KMS-11 (cell line): ENCODE data around the gene GPRIN3.

Experiments used
- H2AFZ ChIP-seq: fragments of 200-600 bp; sonication (generic); 2 replicates; pipeline ENCODE4 v1.6.1; 2016; ENCODE audit warnings: antibody characterized with exemption, mixed run types, low read depth
- H3K27ac ChIP-seq: fragments of 200-600 bp; sonication (generic); 2 replicates; pipeline ENCODE4 v1.6.1; 2016; ENCODE audit warnings: mild to moderate bottlenecking, mixed run types
- H3K27me3 ChIP-seq: fragments of 200-600 bp; sonication (generic); 2 replicates; pipeline ENCODE4 v1.6.1; 2017; ENCODE audit warnings: mild to moderate bottlenecking, low read depth, mixed run types, moderate library complexity; ENCODE audit not compliant: insufficient read depth
- H3K36me3 ChIP-seq: fragments of 200-600 bp; sonication (generic); 2 replicates; pipeline ENCODE4 v1.6.1; 2017; ENCODE audit warnings: mild to moderate bottlenecking, mixed run types; ENCODE audit not compliant: insufficient read depth
- H3K4me1 ChIP-seq: fragments of 200-600 bp; sonication (generic); 2 replicates; pipeline ENCODE4 v1.6.1; 2016; ENCODE audit warnings: mild to moderate bottlenecking, low read depth, mixed run types; ENCODE audit not compliant: poor library complexity, severe bottlenecking
- H3K4me2 ChIP-seq: fragments of 200-600 bp; sonication (generic); 2 replicates; pipeline ENCODE4 v1.7.0; 2016; ENCODE audit warnings: mild to moderate bottlenecking, mixed run types
- H3K4me3 ChIP-seq: fragments of 200-600 bp; sonication (generic); IDR thresholded peaks from 2 replicates; pipeline ENCODE4 v1.6.1; 2017; ENCODE audit warnings: low read depth, low read length, mixed read lengths; ENCODE audit not compliant: insufficient read depth
- H3K79me2 ChIP-seq: fragments of 200-600 bp; sonication (generic); 2 replicates; pipeline ENCODE4 v1.6.1; 2016; ENCODE audit warnings: low read depth, mixed run types; ENCODE audit not compliant: insufficient read depth
- H3K9ac ChIP-seq: fragments of 200-600 bp; sonication (generic); 2 replicates; pipeline ENCODE4 v1.6.1; 2016; ENCODE audit warnings: mild to moderate bottlenecking, mixed run types
- H4K20me1 ChIP-seq: fragments of 200-600 bp; sonication (generic); 2 replicates; pipeline ENCODE4 v1.6.1; 2016; ENCODE audit warnings: mild to moderate bottlenecking, mixed run types; ENCODE audit not compliant: insufficient read depth
- CTCF ChIP-seq: fragments of 200-600 bp; sonication (generic); conservative IDR thresholded peaks from 2 replicates; pipeline ENCODE4 v1.6.1; 2017; ENCODE audit warnings: low read depth, mild to moderate bottlenecking, antibody characterized with exemption, low read length, moderate library complexity, mixed read lengths

GPRIN3 gene

GRCh38 chr4:89305028-89305427 lies 2.6 kb downstream of the GPRIN3 start:
- H4K20me1 ChIP-seq, result no peaks in the 10 kb centered on the region
- peak overlapping the region; percentile 69 for H3K4me3 ChIP-seq
- H3K4me2 ChIP-seq, result peak overlapping the region; percentile 98
- H2AFZ ChIP-seq, result no peak overlapping the region
- peak overlapping the region; percentile 71 for H3K9ac ChIP-seq
- H3K27me3 ChIP-seq, result no peaks in the 10 kb centered on the region
- H3K27ac ChIP-seq, result peak overlapping the region; percentile 89
- H3K36me3 ChIP-seq, result no peaks in the 10 kb centered on the region
- no peak for TF ChIP-seq CTCF
- peaks cover 46% of the 10 kb centered on the region for H3K4me1 ChIP-seq
- peaks cover 81% of the 10 kb centered on the region for H3K79me2 ChIP-seq

GRCh38 chr4:89303814-89304388 lies 3.7 kb downstream of the GPRIN3 start:
- H2AFZ ChIP-seq, result no peak overlapping the region
- H3K27ac ChIP-seq, result peak overlapping the region; percentile 89
- H3K4me1 ChIP-seq, result peaks cover 50% of the 10 kb centered on the region
- peak overlapping the region; percentile 71 for H3K9ac ChIP-seq
- H3K79me2 ChIP-seq, result peaks cover 92% of the 10 kb centered on the region
- H3K36me3 ChIP-seq, result no peaks in the 10 kb centered on the region
- no peaks in the 10 kb centered on the region for H3K27me3 ChIP-seq
- TF ChIP-seq CTCF, result no peak
- H4K20me1 ChIP-seq, result no peaks in the 10 kb centered on the region
- H3K4me2 ChIP-seq, result peak overlapping the region; percentile 98
- no peak overlapping the region for H3K4me3 ChIP-seq

- H3K4me2 ChIP-seq, result peak overlapping the region; percentile 98
- peaks cover 93% of the 10 kb centered on the region for H3K79me2 ChIP-seq
- H3K27ac ChIP-seq, result peak overlapping the region; percentile 89
- H3K4me1 ChIP-seq, result peaks cover 49% of the 10 kb centered on the region
- peak overlapping the region; percentile 85 for H3K4me3 ChIP-seq
- H3K9ac ChIP-seq, result peak overlapping the region; percentile 71
- no peaks in the 10 kb centered on the region for H4K20me1 ChIP-seq
- no peak for TF ChIP-seq CTCF
- no peaks in the 10 kb centered on the region for H3K36me3 ChIP-seq
- no peaks in the 10 kb centered on the region for H3K27me3 ChIP-seq
- H2AFZ ChIP-seq, result peak overlapping the region; percentile 1; the same call in 1 of the 2 replicates
Observed at GRCh38 chr4:89303177-89303576, 4.4 kb downstream of the GPRIN3 start.

GRCh38 chr4:89301902-89302301 lies 5.7 kb downstream of the GPRIN3 start:
- H3K27me3 ChIP-seq, result no peaks in the 10 kb centered on the region
- H3K4me2 ChIP-seq, result peak overlapping the region; percentile 98
- TF ChIP-seq CTCF, result no peak
- peaks cover 93% of the 10 kb centered on the region for H3K79me2 ChIP-seq
- H4K20me1 ChIP-seq, result no peaks in the 10 kb centered on the region
- H3K4me1 ChIP-seq, result peaks cover 61% of the 10 kb centered on the region
- H3K27ac ChIP-seq, result peak overlapping the region; percentile 89
- H3K4me3 ChIP-seq, result no peak overlapping the region
- H2AFZ ChIP-seq, result peak overlapping the region; percentile 1; the same call in 1 of the 2 replicates
- no peaks in the 10 kb centered on the region for H3K36me3 ChIP-seq
- peak overlapping the region; percentile 71 for H3K9ac ChIP-seq
